Endometrium (tissue), 2 donors: ENCODE results near the gene PRSS27.
"Not testable (repeated sequence)": the region's sequence is repeated elsewhere in the genome, so short reads cannot be mapped to it uniquely, and the experiment has no call there.

Experiments used
- FAIRE-seq: peaks from 2 replicates; lab custom pipeline; 2012; peaks lifted over from hg19 to GRCh38; lab: Jason Lieb, UNC
- donor health status: control.
- donor health status: control.

PRSS27 gene

DNA sequence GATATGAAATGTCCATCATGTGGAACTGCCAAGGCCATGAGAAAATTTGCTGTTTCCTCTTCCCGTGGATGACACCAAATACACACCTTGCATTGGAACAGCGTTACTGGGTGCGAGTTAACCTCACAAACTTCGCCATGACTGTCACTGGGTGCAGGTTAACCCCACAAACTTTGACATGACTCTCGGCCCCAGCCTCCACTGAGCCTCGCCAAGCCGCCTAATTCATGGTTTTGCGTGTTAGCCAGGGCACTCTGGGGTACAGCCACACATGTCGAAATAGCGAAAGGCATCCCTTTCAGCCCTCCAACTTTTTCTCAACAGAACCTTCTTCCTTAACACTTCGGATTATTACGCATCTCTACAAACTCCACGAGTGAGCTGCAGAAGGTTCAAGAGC lies 48.3 kb downstream of the PRSS27 start:
- FAIRE-seq = no peak

DNA sequence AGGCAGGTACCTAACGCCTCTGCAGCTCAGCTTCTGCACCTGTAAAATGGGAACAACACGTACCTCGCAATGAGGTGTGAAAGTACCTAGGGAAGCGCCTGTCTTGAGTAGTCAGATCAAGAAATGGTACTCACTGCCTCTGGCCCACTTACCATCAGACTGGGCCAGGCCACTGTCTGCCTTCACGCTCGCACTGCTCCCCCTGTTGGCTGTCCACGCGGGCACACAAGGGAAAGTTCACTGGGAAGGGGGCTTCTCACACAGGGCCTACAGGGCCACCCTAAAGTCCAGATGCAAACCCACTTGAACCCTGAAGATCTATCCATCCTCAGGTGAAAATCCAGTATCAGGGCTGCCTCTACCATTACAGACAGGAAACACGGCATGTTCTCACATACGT lies 48.8 kb downstream of the PRSS27 start:
- not testable (repeated sequence) for FAIRE-seq

GRCh38 chr16:2670017-2670416 lies 50.0 kb downstream of the PRSS27 start:
- FAIRE-seq = not testable (repeated sequence)

- not testable (repeated sequence) for FAIRE-seq
These were observed 50.4 kb downstream of the PRSS27 start for GRCh38 chr16:2669587-2669986.

DNA sequence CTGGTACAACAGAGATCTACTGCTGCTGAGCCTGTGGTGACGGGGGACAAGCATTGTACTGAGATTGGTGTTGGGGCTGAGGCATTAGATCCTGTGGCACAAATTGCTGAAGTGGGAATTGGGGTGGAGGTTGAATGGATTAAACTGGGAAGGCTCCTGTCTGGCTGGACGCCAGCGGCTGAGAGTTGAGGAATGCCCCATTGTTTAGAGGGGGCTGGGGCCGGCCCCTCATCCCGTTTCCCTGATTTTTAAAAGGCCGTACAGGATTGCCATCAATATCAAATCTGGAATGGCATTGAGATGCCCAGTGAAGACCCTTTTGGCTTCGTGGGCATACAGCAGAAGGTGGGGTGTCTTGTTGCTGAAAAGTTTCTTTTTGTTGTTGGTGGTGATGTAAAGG lies 53.4 kb downstream of the PRSS27 start:
- not testable (repeated sequence) for FAIRE-seq

- no peak for FAIRE-seq
These were observed 55.4 kb downstream of the PRSS27 start for GRCh38 chr16:2664574-2664982.

- FAIRE-seq = no peak
These were observed 56.2 kb downstream of the PRSS27 start for GRCh38 chr16:2663553-2664546.
